GM12878 (cell line): Measurements from ENCODE around the gene SYNJ2. TPM values are rescaled to one million over a fixed set of nuclear protein-coding genes. Genes with fewer than 3 reads are reported as not detected.
A peak's percentile ranks its signal among the peaks of the same experiment; 100 is the strongest.

Experiments used
- CBFB ChIP-seq: IDR thresholded peaks from 2 replicates; pipeline ENCODE4 v1.6.1; 2016; ENCODE audit warnings: antibody characterized with exemption, low read depth
- CHD4 ChIP-seq: fragments of 200-600 bp; sonication (generic); IDR thresholded peaks from 2 replicates; pipeline ENCODE4 v1.6.1; 2016; ENCODE audit warnings: mild to moderate bottlenecking
- ESRRA ChIP-seq: IDR thresholded peaks from 2 replicates; pipeline ENCODE4 v1.6.1; 2012; ENCODE audit warnings: mild to moderate bottlenecking, low read length, improper control_type of control experiment
- FOS ChIP-seq: IDR thresholded peaks from 3 replicates; pipeline ENCODE4 v1.6.1; 2011; ENCODE audit warnings: borderline replicate concordance; ENCODE audit not compliant: insufficient read length; ENCODE audit errors: extremely low read depth
- MTA3 ChIP-seq: IDR thresholded peaks from 2 replicates; pipeline ENCODE4 v1.6.1; 2012; ENCODE audit warnings: low read length, inconsistent platforms, borderline replicate concordance
- NBN ChIP-seq: fragments of 450-650 bp; IDR thresholded peaks from 2 replicates; pipeline ENCODE4 v1.6.1; 2016
- NR2C2 ChIP-seq: IDR thresholded peaks from 2 replicates; pipeline ENCODE4 v1.6.1; 2011; ENCODE audit warnings: borderline replicate concordance, low read depth; ENCODE audit not compliant: control insufficient read depth, insufficient read length
- NR2F1 ChIP-seq: fragments of 450-650 bp; conservative IDR thresholded peaks from 2 replicates; pipeline ENCODE4 v1.6.1; 2017; ENCODE audit warnings: mild to moderate bottlenecking
- RBBP5 ChIP-seq: fragments of 200-600 bp; sonication (generic); conservative IDR thresholded peaks from 2 replicates; pipeline ENCODE4 v1.6.1; 2016
- TAF1 ChIP-seq: IDR thresholded peaks from 2 replicates; pipeline ENCODE4 v1.6.1; 2011; ENCODE audit warnings: mild to moderate bottlenecking, low read depth, low read length, borderline replicate concordance
- TCF12 ChIP-seq: IDR thresholded peaks from 2 replicates; pipeline ENCODE4 v1.6.1; 2011; ENCODE audit warnings: low read depth, mild to moderate bottlenecking, low read length
- TCF3 ChIP-seq: IDR thresholded peaks from 2 replicates; pipeline ENCODE4 v1.6.1; 2012; ENCODE audit warnings: low read depth, mild to moderate bottlenecking, low read length, borderline replicate concordance; ENCODE audit not compliant: insufficient read depth
- WRNIP1 ChIP-seq: IDR thresholded peaks from 2 replicates; pipeline ENCODE4 v1.6.1; 2011; ENCODE audit warnings: low read depth, low read length, improper control_type of control experiment, borderline replicate concordance
- polyA plus RNA-seq, 11 experiments: library from polyadenylated mRNA; depleted of rRNA in 4 of 11; unstranded in 6 of 11; stranded (reverse) in 5 of 11; fragments of >200 nt; fragmentation: Nextera tagmentation in 4 of 11; fragmentation: Illumina TruSeq in 1 of 11; extraction: Ambion mirVana in 4 of 11; extraction: Trizol in 1 of 11; gene quantifications; 1 replicate in 1 of 11; 2 replicates in 10 of 11; pipeline versions ENCODE4 v1.2.1 to v1.2.3, GENCODE V29; 2011 to 2016; ENCODE audit warnings: inconsistent platforms in 2 of 11, missing spikeins in 2 of 11, low read depth in 1 of 11
- total RNA-seq, 4 experiments: library from RNA; depleted of rRNA in 3 of 4; stranded (reverse); fragments of >200 nt in 3 of 4; fragmentation: Illumina TruSeq in 1 of 4; extraction: Trizol in 1 of 4; gene quantifications; 2 replicates each; pipeline versions ENCODE4 v1.2.1 to v1.2.3, GENCODE V29; 2013 to 2021
- TF ChIP-seq, protein P1 (sequence below): IDR thresholded peaks from 2 replicates; pipeline ENCODE4 v1.6.1; 2012; ENCODE audit warnings: low read depth, low read length, improper control_type of control experiment
- TF ChIP-seq, protein P2 (sequence below): IDR thresholded peaks from 2 replicates; pipeline ENCODE4 v1.6.1; 2012; ENCODE audit warnings: improper control_type of control experiment, low read depth, low read length; ENCODE audit not compliant: insufficient replicate concordance
- TF ChIP-seq, protein P3 (sequence below): IDR thresholded peaks from 2 replicates; pipeline ENCODE4 v1.6.1; 2011; ENCODE audit warnings: low read depth, mild to moderate bottlenecking, low read length, moderate library complexity, borderline replicate concordance; ENCODE audit errors: extremely low read depth
- TF ChIP-seq, protein P4 (sequence below), 3 experiments: IDR thresholded peaks in 2 of 3; conservative IDR thresholded peaks in 1 of 3; 2 replicates each; pipeline ENCODE4 v1.5.1; 2011; ENCODE audit warnings: low read depth in 3 of 3, low read length in 3 of 3, mild to moderate bottlenecking in 3 of 3, control low read depth in 2 of 3, moderate library complexity in 2 of 3, inconsistent platforms in 1 of 3, mixed read lengths in 1 of 3; ENCODE audit not compliant: control insufficient read depth in 2 of 3, insufficient read depth in 1 of 3; ENCODE audit errors: extremely low read depth in 1 of 3
- TF ChIP-seq, protein P5 (sequence below): IDR thresholded peaks from 2 replicates; pipeline ENCODE4 v1.6.1; 2011; ENCODE audit warnings: low read depth, low read length, improper control_type of control experiment, borderline replicate concordance
- TF ChIP-seq, protein P6 (sequence below): IDR thresholded peaks from 2 replicates; pipeline ENCODE4 v1.6.1; 2011; ENCODE audit warnings: borderline replicate concordance, low read depth, mild to moderate bottlenecking, moderate library complexity, low read length; ENCODE audit not compliant: insufficient read depth, poor library complexity, severe bottlenecking

SYNJ2 gene
- total and polyA plus RNA-seq, 10 of the 15 experiments (the other 5 are each of a cell fraction or from before 2014, with no cell fraction given), result 0.11 to 1.8 (median 0.57) TPM

DNA sequence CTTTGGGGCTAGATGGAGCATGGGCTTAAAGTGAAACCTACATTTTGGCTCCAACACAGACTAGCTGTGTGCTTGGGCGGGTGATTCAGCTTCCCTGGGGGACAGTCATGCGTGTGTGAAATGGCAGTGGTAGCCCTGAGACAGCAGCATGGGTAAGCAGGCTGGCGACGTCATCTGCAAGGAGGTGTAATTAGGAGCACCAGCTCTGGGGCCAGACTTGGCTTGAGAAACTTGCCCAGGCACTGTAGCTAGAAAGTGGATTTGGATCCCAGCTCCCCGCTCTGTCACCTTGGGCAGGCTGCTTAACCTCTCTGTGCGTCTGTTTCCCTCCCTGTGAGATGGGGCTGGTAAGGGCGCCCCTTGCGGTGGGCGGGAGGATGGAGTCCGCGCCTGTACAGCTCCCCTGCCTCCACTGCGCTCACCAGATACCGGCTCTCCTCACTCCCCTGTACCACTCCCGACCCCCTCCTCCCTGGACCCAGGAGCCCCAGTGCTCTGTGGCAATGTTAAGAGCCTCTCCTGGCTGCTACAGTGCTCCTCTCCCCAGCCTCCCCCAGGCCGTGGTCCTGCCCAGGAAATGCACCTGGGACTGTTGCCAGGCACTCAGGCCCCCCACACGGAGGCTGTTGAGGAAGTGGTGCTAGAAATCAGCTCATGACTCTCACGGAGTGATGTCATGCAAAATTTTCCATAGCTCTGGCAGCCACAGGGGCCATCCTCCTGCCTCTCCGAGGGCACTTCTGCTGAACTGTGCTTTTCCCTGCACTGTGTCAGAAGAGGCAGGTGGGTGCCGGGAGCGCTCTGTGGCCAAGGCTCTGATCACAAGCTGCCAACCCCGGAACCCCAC is 44.6 kb downstream of the SYNJ2 start (continued):
- TF ChIP-seq, protein P1, sequence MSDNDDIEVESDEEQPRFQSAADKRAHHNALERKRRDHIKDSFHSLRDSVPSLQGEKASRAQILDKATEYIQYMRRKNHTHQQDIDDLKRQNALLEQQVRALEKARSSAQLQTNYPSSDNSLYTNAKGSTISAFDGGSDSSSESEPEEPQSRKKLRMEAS, result no peak
- TF ChIP-seq ESRRA (no peak), TCF12 (no peak), WRNIP1 (no peak), NR2F1 (peak; percentile 67; the same call in 1 of the 2 replicates), MTA3 (no peak), NBN (0 out of 2 replicates have a peak, but pooled peaks have one; percentile 28), CHD4 (no peak), NR2C2 (no peak), CBFB (no peak), TCF3 (no peak), FOS (no peak), RBBP5 (no peak), TAF1 (no peak)
- TF ChIP-seq, protein P2, sequence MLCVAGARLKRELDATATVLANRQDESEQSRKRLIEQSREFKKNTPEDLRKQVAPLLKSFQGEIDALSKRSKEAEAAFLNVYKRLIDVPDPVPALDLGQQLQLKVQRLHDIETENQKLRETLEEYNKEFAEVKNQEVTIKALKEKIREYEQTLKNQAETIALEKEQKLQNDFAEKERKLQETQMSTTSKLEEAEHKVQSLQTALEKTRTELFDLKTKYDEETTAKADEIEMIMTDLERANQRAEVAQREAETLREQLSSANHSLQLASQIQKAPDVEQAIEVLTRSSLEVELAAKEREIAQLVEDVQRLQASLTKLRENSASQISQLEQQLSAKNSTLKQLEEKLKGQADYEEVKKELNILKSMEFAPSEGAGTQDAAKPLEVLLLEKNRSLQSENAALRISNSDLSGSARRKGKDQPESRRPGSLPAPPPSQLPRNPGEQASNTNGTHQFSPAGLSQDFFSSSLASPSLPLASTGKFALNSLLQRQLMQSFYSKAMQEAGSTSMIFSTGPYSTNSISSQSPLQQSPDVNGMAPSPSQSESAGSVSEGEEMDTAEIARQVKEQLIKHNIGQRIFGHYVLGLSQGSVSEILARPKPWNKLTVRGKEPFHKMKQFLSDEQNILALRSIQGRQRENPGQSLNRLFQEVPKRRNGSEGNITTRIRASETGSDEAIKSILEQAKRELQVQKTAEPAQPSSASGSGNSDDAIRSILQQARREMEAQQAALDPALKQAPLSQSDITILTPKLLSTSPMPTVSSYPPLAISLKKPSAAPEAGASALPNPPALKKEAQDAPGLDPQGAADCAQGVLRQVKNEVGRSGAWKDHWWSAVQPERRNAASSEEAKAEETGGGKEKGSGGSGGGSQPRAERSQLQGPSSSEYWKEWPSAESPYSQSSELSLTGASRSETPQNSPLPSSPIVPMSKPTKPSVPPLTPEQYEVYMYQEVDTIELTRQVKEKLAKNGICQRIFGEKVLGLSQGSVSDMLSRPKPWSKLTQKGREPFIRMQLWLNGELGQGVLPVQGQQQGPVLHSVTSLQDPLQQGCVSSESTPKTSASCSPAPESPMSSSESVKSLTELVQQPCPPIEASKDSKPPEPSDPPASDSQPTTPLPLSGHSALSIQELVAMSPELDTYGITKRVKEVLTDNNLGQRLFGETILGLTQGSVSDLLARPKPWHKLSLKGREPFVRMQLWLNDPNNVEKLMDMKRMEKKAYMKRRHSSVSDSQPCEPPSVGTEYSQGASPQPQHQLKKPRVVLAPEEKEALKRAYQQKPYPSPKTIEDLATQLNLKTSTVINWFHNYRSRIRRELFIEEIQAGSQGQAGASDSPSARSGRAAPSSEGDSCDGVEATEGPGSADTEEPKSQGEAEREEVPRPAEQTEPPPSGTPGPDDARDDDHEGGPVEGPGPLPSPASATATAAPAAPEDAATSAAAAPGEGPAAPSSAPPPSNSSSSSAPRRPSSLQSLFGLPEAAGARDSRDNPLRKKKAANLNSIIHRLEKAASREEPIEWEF, result no peak
- TF ChIP-seq, protein P3, sequence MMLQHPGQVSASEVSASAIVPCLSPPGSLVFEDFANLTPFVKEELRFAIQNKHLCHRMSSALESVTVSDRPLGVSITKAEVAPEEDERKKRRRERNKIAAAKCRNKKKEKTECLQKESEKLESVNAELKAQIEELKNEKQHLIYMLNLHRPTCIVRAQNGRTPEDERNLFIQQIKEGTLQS, result no peak
- TF ChIP-seq, protein P4, sequence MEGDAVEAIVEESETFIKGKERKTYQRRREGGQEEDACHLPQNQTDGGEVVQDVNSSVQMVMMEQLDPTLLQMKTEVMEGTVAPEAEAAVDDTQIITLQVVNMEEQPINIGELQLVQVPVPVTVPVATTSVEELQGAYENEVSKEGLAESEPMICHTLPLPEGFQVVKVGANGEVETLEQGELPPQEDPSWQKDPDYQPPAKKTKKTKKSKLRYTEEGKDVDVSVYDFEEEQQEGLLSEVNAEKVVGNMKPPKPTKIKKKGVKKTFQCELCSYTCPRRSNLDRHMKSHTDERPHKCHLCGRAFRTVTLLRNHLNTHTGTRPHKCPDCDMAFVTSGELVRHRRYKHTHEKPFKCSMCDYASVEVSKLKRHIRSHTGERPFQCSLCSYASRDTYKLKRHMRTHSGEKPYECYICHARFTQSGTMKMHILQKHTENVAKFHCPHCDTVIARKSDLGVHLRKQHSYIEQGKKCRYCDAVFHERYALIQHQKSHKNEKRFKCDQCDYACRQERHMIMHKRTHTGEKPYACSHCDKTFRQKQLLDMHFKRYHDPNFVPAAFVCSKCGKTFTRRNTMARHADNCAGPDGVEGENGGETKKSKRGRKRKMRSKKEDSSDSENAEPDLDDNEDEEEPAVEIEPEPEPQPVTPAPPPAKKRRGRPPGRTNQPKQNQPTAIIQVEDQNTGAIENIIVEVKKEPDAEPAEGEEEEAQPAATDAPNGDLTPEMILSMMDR (IDR thresholded peaks at IDR 0.05 in 2 of 3, conservative IDR thresholded peaks at IDR 0.05 in 1 of 3; ENCODE audit: control insufficient read depth in 2 of 3, extremely low read depth in 1 of 3, insufficient read depth in 1 of 3, low read depth in 3 of 3, low read length in 3 of 3), result peak; percentile 63 to 93 (median 80)
- TF ChIP-seq, protein P5, sequence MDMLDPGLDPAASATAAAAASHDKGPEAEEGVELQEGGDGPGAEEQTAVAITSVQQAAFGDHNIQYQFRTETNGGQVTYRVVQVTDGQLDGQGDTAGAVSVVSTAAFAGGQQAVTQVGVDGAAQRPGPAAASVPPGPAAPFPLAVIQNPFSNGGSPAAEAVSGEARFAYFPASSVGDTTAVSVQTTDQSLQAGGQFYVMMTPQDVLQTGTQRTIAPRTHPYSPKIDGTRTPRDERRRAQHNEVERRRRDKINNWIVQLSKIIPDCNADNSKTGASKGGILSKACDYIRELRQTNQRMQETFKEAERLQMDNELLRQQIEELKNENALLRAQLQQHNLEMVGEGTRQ, result no peak
- TF ChIP-seq, protein P6, sequence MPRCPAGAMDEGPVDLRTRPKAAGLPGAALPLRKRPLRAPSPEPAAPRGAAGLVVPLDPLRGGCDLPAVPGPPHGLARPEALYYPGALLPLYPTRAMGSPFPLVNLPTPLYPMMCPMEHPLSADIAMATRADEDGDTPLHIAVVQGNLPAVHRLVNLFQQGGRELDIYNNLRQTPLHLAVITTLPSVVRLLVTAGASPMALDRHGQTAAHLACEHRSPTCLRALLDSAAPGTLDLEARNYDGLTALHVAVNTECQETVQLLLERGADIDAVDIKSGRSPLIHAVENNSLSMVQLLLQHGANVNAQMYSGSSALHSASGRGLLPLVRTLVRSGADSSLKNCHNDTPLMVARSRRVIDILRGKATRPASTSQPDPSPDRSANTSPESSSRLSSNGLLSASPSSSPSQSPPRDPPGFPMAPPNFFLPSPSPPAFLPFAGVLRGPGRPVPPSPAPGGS, result no peak
